Measurements from ENCODE around the gene CDYL2. TPM values are rescaled to one million over a fixed set of nuclear protein-coding genes. Genes with fewer than 3 reads are reported as not detected.

Gene CDYL2
- total RNA-seq, 4 donors from 2014 or later: 5.9 to 13.5 (median 9.2) TPM

GRCh38 chr16:80794071-80794470, 10.3 kb downstream of the CDYL2 start:
- TF ChIP-seq CTCF (IDR thresholded peaks at IDR 0.05; ENCODE audit: low read depth): no peak

GRCh38 chr16:80792031-80792430, 12.4 kb downstream of the CDYL2 start:
- TF ChIP-seq CTCF (IDR thresholded peaks at IDR 0.05; ENCODE audit: low read depth): no peak

GRCh38 chr16:80791411-80791810, 13.0 kb downstream of the CDYL2 start:
- TF ChIP-seq CTCF (IDR thresholded peaks at IDR 0.05; ENCODE audit: low read depth): no peak

- no peak for TF ChIP-seq CTCF (IDR thresholded peaks at IDR 0.05; ENCODE audit: low read depth)
Observed at GRCh38 chr16:80790751-80791150, 13.6 kb downstream of the CDYL2 start.

- TF ChIP-seq CTCF (IDR thresholded peaks at IDR 0.05; ENCODE audit: low read depth): no peak
Observed at GRCh38 chr16:80788027-80788426, 16.4 kb downstream of the CDYL2 start.

DNA sequence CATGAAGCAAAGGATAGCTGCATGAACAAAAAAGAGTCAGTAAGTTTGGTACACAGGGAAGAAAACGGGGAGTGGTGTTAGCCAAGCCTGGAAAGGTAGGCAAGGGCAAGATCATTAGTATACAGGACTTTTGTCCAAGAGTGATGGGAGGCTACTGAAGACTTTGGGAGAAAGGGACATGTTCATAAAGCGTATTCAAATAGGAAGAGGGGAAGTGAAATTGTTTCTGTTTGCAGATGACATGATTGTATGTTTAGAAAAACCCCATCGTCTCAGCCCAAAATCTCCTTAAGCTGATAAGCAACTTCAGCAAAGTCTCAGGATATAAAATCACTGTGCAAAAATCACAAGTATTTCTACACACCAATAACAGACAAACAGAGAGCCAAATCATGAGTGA, 19.4 kb downstream of the CDYL2 start:
- TF ChIP-seq CTCF (IDR thresholded peaks at IDR 0.05; ENCODE audit: low read depth): no peak

DNA sequence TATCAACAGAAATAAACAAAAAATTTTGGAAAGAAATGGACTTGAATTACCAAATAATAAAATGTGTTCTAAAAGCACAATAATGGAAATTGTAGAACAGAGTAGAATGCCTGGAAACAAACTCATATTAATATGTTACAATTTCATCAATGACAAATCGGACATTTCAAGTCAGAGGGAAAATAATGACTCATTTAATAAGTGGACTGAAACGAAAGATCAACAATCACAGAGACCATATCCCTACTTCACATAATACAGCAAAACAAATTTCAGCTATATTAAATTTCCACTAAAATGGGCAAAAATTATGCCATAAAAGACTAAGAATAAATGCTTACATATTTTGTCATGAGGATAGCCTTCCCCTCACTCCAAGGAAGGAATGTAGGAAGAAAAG, 25.7 kb downstream of the CDYL2 start:
- no peak for TF ChIP-seq CTCF (IDR thresholded peaks at IDR 0.05; ENCODE audit: low read depth)
